ENCODE data around the gene RTN4IP1. TPM values are rescaled to one million over a fixed set of nuclear protein-coding genes. Genes with fewer than 3 reads are reported as not detected.
A peak's percentile ranks its signal among the peaks of the same experiment; 100 is the strongest.

Gene RTN4IP1
- total and polyA plus RNA-seq, 2 of the 13 experiments (the other 11 are each of a cell fraction or from before 2014, with no cell fraction given), result 5.5 to 17.2 TPM

DNA sequence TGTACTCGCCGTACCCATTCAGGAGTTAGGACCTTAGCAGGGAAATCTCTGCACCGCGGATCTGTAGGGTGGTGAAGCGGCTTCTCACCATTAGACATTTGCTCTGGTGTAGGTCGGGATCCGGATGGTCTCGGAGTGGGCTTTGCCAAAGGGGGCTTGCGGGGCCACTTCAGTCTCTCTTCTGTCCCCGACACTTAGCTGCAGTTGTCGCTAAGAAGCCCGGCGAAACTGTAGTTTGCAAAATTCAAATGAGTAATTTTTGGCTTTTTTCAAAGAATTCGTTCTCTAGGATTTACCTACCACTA is 513 bp upstream of the RTN4IP1 start (continued):
- TF ChIP-seq, protein P1, sequence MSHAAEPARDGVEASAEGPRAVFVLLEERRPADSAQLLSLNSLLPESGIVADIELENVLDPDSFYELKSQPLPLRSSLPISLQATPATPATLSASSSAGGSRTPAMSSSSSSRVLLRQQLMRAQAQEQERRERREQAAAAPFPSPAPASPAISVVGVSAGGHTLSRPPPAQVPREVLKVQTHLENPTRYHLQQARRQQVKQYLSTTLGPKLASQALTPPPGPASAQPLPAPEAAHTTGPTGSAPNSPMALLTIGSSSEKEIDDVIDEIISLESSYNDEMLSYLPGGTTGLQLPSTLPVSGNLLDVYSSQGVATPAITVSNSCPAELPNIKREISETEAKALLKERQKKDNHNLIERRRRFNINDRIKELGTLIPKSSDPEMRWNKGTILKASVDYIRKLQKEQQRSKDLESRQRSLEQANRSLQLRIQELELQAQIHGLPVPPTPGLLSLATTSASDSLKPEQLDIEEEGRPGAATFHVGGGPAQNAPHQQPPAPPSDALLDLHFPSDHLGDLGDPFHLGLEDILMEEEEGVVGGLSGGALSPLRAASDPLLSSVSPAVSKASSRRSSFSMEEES (CRISPR knock-in tag; IDR thresholded peaks at IDR 0.05), result 0 out of 2 replicates have a peak, but pooled peaks have one; percentile 31
- TF ChIP-seq ZNF660 (CRISPR knock-in tag; IDR thresholded peaks at IDR 0.05; ENCODE audit: borderline replicate concordance, low read depth) (no peak), ZNF770 (CRISPR knock-in tag; IDR thresholded peaks at IDR 0.05) (no peak), ZNF577 (CRISPR knock-in tag; IDR thresholded peaks at IDR 0.05; ENCODE audit: borderline replicate concordance, low read depth) (no peak), ZFX (CRISPR knock-in tag; IDR thresholded peaks at IDR 0.05; ENCODE audit: low read depth) (no peak; the same call in 1 of the 2 replicates), ZNF547 (CRISPR knock-in tag; IDR thresholded peaks at IDR 0.05) (no peak), CC2D1A (CRISPR knock-in tag; IDR thresholded peaks at IDR 0.05) (no peak), ZNF335 (CRISPR knock-in tag; IDR thresholded peaks at IDR 0.05) (no peak), TAF15 (IDR thresholded peaks at IDR 0.05; ENCODE audit: low read depth, low read length, poor library complexity, severe bottlenecking) (no peak), MAFK (conservative IDR thresholded peaks at IDR 0.05 in 1 of 2, IDR thresholded peaks at IDR 0.05 in 1 of 2; ENCODE audit: low read length in 2 of 2) (no peak), TMF1 (CRISPR knock-in tag; IDR thresholded peaks at IDR 0.05; ENCODE audit: low read depth) (no peak), NAIF1 (CRISPR knock-in tag; IDR thresholded peaks at IDR 0.05; ENCODE audit: borderline replicate concordance) (0 out of 2 replicates have a peak, but pooled peaks have one; percentile 9), ZNF44 (CRISPR knock-in tag; IDR thresholded peaks at IDR 0.05) (no peak), ELF4 (CRISPR knock-in tag; IDR thresholded peaks at IDR 0.05; ENCODE audit: borderline replicate concordance) (no peak), IRF1 (CRISPR knock-in tag; IDR thresholded peaks at IDR 0.05; ENCODE audit: low read depth) (no peak), ATF1 (CRISPR knock-in tag; IDR thresholded peaks at IDR 0.05) (no peak)
- TF ChIP-seq, protein P2, sequence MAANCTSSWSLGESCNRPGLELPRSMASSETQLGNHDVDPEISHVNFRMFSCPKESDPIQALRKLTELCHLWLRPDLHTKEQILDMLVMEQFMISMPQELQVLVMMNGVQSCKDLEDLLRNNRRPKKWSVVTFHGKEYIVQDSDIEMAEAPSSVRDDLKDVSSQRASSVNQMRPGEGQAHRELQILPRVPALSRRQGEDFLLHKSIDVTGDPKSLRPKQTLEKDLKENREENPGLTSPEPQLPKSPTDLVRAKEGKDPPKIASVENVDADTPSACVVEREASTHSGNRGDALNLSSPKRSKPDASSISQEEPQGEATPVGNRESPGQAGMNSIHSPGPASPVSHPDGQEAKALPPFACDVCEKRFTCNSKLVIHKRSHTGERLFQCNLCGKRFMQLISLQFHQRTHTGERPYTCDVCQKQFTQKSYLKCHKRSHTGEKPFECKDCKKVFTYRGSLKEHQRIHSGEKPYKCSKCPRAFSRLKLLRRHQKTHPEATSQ (CRISPR knock-in tag; IDR thresholded peaks at IDR 0.05; ENCODE audit: borderline replicate concordance), result no peak
- TF ChIP-seq, protein P3, sequence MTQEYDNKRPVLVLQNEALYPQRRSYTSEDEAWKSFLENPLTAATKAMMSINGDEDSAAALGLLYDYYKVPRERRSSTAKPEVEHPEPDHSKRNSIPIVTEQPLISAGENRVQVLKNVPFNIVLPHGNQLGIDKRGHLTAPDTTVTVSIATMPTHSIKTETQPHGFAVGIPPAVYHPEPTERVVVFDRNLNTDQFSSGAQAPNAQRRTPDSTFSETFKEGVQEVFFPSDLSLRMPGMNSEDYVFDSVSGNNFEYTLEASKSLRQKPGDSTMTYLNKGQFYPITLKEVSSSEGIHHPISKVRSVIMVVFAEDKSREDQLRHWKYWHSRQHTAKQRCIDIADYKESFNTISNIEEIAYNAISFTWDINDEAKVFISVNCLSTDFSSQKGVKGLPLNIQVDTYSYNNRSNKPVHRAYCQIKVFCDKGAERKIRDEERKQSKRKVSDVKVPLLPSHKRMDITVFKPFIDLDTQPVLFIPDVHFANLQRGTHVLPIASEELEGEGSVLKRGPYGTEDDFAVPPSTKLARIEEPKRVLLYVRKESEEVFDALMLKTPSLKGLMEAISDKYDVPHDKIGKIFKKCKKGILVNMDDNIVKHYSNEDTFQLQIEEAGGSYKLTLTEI (CRISPR knock-in tag; conservative IDR thresholded peaks at IDR 0.05), result no peak
- TF ChIP-seq, protein P4, sequence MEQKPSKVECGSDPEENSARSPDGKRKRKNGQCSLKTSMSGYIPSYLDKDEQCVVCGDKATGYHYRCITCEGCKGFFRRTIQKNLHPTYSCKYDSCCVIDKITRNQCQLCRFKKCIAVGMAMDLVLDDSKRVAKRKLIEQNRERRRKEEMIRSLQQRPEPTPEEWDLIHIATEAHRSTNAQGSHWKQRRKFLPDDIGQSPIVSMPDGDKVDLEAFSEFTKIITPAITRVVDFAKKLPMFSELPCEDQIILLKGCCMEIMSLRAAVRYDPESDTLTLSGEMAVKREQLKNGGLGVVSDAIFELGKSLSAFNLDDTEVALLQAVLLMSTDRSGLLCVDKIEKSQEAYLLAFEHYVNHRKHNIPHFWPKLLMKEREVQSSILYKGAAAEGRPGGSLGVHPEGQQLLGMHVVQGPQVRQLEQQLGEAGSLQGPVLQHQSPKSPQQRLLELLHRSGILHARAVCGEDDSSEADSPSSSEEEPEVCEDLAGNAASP (CRISPR knock-in tag; IDR thresholded peaks at IDR 0.05; ENCODE audit: borderline replicate concordance), result no peak

Data from HepG2 (cell line).